Measurements from ENCODE around the gene H3-3A. TPM values are rescaled to one million over a fixed set of nuclear protein-coding genes. Genes with fewer than 3 reads are reported as not detected.

Gene H3-3A
- total RNA-seq, 4 donors from 2014 or later, result 284 to 317 (median 305) TPM

DNA sequence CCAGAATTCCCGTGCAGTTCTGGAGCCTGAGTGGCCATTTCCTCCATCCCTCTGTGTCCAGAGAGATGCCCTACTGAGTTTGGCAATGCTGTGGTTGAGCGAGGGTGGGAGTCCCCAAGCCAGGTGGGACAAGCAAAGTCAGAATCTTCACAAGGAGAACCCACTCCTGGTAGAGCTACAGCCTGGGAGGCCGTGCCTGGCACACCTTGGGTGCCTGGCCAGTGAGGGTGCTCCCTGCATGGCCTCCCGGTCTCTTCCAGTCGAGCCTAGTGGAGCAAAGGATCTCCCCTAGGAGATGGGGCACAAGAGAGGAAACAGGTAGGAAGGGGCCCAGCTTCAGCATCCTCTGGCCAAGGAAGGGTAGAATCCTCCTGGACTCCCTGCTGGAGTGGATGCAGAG, 57.9 kb downstream of the H3-3A start:
- no peak for DNase-seq (ENCODE audit: low spot score)
- ATAC-seq (ENCODE audit: low FRiP score), result no peak
- TF ChIP-seq, protein P1, sequence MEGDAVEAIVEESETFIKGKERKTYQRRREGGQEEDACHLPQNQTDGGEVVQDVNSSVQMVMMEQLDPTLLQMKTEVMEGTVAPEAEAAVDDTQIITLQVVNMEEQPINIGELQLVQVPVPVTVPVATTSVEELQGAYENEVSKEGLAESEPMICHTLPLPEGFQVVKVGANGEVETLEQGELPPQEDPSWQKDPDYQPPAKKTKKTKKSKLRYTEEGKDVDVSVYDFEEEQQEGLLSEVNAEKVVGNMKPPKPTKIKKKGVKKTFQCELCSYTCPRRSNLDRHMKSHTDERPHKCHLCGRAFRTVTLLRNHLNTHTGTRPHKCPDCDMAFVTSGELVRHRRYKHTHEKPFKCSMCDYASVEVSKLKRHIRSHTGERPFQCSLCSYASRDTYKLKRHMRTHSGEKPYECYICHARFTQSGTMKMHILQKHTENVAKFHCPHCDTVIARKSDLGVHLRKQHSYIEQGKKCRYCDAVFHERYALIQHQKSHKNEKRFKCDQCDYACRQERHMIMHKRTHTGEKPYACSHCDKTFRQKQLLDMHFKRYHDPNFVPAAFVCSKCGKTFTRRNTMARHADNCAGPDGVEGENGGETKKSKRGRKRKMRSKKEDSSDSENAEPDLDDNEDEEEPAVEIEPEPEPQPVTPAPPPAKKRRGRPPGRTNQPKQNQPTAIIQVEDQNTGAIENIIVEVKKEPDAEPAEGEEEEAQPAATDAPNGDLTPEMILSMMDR (IDR thresholded peaks at IDR 0.05), result no peak

DNA sequence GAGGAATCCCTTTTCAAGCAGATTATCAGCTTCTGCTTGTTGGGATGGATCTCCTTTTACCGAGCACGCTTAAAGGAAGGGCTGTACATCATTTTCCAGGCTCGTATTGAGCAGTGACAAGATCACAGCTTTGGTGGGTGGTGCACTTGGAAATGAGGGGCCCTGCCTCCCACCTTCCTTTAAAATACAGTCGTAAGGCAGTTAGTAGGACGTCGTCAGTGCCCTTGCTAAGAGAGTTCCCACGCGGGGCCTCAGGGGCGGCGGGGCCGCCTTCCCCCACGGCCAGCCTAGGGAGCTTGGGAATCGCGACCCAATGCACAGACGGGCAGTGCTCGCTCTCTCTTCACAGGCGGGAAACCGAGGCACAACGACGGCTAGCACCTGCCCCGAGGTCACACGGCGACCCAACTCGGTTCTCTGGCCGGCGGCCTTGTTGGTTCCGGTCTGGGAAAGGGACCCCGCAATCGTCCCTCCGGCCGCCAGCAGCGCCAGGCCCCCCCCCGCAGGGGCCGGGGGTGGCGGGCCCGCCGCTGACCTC, 58.6 kb downstream of the H3-3A start:
- TF ChIP-seq, protein P1 (IDR thresholded peaks at IDR 0.05), result no peak
- DNase-seq (ENCODE audit: low spot score) (no peak), ATAC-seq (ENCODE audit: low FRiP score) (no peak)

Other genes with a start within 250 kb of the H3-3A start
- 10 to 100 TPM; 27.6 to 93.3 (median 41.5) TPM for gene TMEM63A, start 180.3 kb upstream of the H3-3A start, total RNA-seq
- gene LEFTY1, start 173.6 kb upstream of the H3-3A start, total RNA-seq, result under 1 TPM in 1 of 4 donors, not detected in 3; 0.44 TPM
- 10 to 100 TPM; 33.5 to 52.6 (median 45.6) TPM for gene PYCR2, start 138.5 kb upstream of the H3-3A start, total RNA-seq
- gene LEFTY2, start 121.5 kb upstream of the H3-3A start, total RNA-seq, result 1 to 10 TPM in 1 of 4 donors, under 1 TPM in 2, not detected in 1; 0.36 to 4.5 (median 0.63) TPM
- gene SDE2, start 63.4 kb upstream of the H3-3A start, total RNA-seq, result 10 to 100 TPM; 18.0 to 42.3 (median 21.5) TPM
- gene ACBD3, start 124.0 kb downstream of the H3-3A start, total RNA-seq, result 10 to 100 TPM; 43.1 to 52.9 (median 48.1) TPM
- gene MIXL1, start 160.9 kb downstream of the H3-3A start, total RNA-seq, result under 1 TPM in 1 of 4 donors, not detected in 3; 0.84 TPM
- 1 to 10 TPM; 1.6 to 6.0 (median 2.3) TPM for gene LIN9, start 246.4 kb downstream of the H3-3A start, total RNA-seq

All from omental fat pad (tissue), 4 donors.